Parathyroid adenoma (tissue), 2 donors: Measurements from ENCODE around the gene HAP1.
A peak's percentile ranks its signal among the peaks of the same experiment; 100 is the strongest.

ENCODE experiments used
- H2AFZ ChIP-seq: fragments of 300-600 bp; sonication (generic); one replicate; pipeline ENCODE4 v1.7.0; 2017; ENCODE audit warnings: antibody characterized with exemption, mild to moderate bottlenecking
- H3K27ac ChIP-seq: fragments of 300-600 bp; sonication (generic); one replicate; pipeline ENCODE4 v1.7.0; 2017
- H3K27me3 ChIP-seq: fragments of 300-600 bp; sonication (generic); one replicate; pipeline ENCODE4 v1.7.0; 2017; ENCODE audit warnings: low read length; ENCODE audit not compliant: control insufficient read depth, insufficient read depth
- H3K36me3 ChIP-seq: fragments of 300-600 bp; sonication (generic); one replicate; pipeline ENCODE4 v1.7.0; 2017; ENCODE audit warnings: low read length; ENCODE audit not compliant: control insufficient read depth, insufficient read depth
- H3K4me1 ChIP-seq: fragments of 300-600 bp; sonication (generic); one replicate; pipeline ENCODE4 v1.7.0; 2017; ENCODE audit warnings: control low read depth
- H3K4me2 ChIP-seq: fragments of 300-600 bp; sonication (generic); one replicate; pipeline ENCODE4 v1.7.0; 2017; ENCODE audit warnings: low read length
- H3K4me3 ChIP-seq: fragments of 300-600 bp; sonication (generic); one replicate; pipeline ENCODE4 v1.7.0; 2017; ENCODE audit warnings: low read depth, low read length
- H3K79me2 ChIP-seq: fragments of 300-600 bp; sonication (generic); one replicate; pipeline ENCODE4 v1.7.0; 2017; ENCODE audit warnings: control low read depth
- H3K9ac ChIP-seq: fragments of 300-600 bp; sonication (generic); one replicate; pipeline ENCODE4 v1.7.0; 2017; ENCODE audit warnings: mild to moderate bottlenecking
- H3K9me3 ChIP-seq: fragments of 300-600 bp; sonication (generic); one replicate; pipeline ENCODE4 v1.7.0; 2017; ENCODE audit warnings: low read length; ENCODE audit not compliant: control insufficient read depth
- TF ChIP-seq, protein P1 (sequence below): fragments of 300-600 bp; sonication (generic); IDR thresholded peaks from one replicate; pipeline ENCODE4 v1.7.0; 2017; ENCODE audit warnings: antibody characterized with exemption, mild to moderate bottlenecking
- donor health status: primary hyperparathyroidism.

HAP1 gene

DNA sequence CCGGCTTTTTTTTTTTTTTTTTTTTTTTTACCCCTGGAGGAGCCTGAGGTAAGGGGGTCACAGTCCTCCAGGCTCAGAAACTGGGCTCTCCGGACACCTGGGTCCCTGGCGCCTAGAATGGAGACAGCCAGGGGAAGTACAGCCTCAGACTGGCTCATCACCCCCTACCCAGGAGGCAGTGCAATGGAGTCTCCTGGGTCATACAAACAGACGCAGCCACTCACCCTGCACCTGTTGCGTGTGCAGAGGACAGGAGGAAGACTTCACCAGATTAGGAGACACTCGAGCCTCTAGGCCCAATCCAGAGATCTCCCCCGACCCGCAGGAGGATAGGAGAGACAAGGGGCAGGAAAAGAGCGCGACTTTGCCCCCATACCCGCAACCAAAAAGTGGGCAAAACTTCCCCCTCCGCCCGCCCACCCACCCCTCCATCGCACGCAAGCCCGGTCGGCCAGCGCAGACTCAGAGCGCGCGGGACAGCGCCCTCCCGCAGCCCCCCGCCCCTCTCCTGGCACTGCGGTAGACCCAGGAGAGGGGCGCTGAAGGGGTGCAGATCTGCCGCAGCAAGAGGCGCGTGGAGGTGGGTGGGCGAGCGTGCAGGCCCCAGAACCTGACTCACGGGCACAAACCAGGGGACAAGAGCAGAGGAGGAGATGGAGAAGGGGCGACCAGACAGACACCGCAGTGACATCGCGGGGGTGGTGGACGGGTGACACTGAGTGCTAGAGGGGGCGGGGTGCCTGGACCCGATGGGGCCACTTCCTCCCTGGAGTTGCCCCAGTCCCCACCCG, 900 bp downstream of the HAP1 start:
- H2AFZ ChIP-seq, result no peak overlapping the region
- H3K79me2 ChIP-seq, result no peaks in the 10 kb centered on the region
- H3K4me2 ChIP-seq, result peak overlapping the region; percentile 62
- H3K27me3 ChIP-seq, result peaks cover 4% of the 10 kb centered on the region
- H3K9ac ChIP-seq, result no peak overlapping the region
- H3K36me3 ChIP-seq, result no peaks in the 10 kb centered on the region
- H3K27ac ChIP-seq, result no peak overlapping the region
- peaks cover 7% of the 10 kb centered on the region for H3K4me1 ChIP-seq
- no peaks in the 10 kb centered on the region for H3K9me3 ChIP-seq
- peak overlapping the region; percentile 33 for H3K4me3 ChIP-seq
- TF ChIP-seq, protein P1, sequence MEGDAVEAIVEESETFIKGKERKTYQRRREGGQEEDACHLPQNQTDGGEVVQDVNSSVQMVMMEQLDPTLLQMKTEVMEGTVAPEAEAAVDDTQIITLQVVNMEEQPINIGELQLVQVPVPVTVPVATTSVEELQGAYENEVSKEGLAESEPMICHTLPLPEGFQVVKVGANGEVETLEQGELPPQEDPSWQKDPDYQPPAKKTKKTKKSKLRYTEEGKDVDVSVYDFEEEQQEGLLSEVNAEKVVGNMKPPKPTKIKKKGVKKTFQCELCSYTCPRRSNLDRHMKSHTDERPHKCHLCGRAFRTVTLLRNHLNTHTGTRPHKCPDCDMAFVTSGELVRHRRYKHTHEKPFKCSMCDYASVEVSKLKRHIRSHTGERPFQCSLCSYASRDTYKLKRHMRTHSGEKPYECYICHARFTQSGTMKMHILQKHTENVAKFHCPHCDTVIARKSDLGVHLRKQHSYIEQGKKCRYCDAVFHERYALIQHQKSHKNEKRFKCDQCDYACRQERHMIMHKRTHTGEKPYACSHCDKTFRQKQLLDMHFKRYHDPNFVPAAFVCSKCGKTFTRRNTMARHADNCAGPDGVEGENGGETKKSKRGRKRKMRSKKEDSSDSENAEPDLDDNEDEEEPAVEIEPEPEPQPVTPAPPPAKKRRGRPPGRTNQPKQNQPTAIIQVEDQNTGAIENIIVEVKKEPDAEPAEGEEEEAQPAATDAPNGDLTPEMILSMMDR, result no peak

DNA sequence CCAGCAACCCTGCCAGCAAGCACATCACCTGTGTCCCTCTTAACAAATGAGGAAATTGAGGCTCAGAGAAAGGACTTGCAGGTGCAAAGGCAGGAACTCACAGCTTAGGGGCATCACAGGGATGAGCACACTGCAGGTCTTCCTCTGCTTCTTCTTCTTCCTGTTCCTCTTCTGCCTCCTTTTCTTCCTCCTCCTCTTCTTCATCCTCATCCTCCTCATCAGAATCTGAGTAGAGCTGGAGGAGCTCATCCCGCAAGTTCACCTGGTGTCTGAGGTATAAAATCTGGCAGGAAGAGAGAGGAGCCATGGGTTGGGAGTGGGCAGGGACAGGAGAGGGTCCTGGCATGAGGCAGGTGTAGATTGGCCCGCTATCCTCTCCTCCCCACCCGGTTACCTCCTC, 2.6 kb downstream of the HAP1 start:
- no peak overlapping the region for H2AFZ ChIP-seq
- H3K79me2 ChIP-seq, result no peaks in the 10 kb centered on the region
- no peak overlapping the region for H3K9ac ChIP-seq
- peaks cover 7% of the 10 kb centered on the region for H3K4me1 ChIP-seq
- TF ChIP-seq, protein P1, result no peak
- no peak overlapping the region for H3K27ac ChIP-seq
- no peaks in the 10 kb centered on the region for H3K36me3 ChIP-seq
- H3K4me2 ChIP-seq, result no peak overlapping the region
- H3K9me3 ChIP-seq, result no peaks in the 10 kb centered on the region
- H3K27me3 ChIP-seq, result peaks cover 4% of the 10 kb centered on the region
- H3K4me3 ChIP-seq, result no peak overlapping the region

DNA sequence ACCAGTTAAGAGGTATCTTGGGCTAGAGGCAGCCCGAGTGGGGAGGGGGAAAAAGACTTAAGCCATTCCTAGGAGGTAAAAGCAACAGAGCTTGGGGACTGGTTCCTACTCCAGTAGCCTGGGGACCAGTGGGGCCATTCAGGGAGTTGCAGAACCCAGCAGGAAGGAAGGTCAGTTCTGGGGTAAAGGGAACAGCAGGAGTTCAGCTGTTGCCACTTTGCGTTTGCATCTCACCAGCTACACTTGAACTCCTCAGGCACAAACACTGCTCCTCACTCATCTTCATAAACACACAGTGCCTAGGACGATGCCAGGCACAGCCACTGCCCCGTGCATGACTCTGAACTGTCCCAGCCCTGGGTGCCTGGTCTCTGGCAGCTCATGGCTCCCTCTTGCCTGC, 4.0 kb downstream of the HAP1 start:
- H2AFZ ChIP-seq, result no peak overlapping the region
- no peaks in the 10 kb centered on the region for H3K79me2 ChIP-seq
- no peak overlapping the region for H3K9ac ChIP-seq
- H3K36me3 ChIP-seq, result no peaks in the 10 kb centered on the region
- no peak overlapping the region for H3K27ac ChIP-seq
- H3K27me3 ChIP-seq, result peaks cover under 1% of the 10 kb centered on the region
- H3K4me2 ChIP-seq, result no peak overlapping the region
- no peaks in the 10 kb centered on the region for H3K9me3 ChIP-seq
- TF ChIP-seq, protein P1, result no peak
- no peak overlapping the region for H3K4me3 ChIP-seq
- H3K4me1 ChIP-seq, result peaks cover 7% of the 10 kb centered on the region

DNA sequence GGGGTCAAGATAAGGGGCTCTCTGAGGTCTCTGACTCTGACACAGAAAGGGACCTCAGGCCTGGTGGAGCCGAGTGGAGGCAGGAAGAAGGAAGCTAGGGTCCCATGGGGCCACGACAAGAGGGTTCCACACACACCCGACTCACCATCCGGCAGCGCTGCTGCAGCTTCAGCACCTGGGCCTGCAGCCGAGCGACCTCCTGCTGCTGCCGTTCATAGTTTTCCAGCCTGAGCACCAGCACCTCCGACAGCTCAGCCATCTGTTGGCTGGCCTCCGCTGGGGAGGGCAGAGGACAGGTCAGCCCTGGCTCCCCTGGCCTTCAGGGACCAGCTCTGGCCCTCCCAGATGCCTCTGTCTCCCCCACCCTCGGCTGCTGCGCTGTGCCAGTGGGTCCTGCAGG, 6.4 kb downstream of the HAP1 start:
- H3K4me3 ChIP-seq, result no peak overlapping the region

More for the DNA sequence above, 6.4 kb downstream of the HAP1 start:
- Histone ChIP-seq H3K27me3 (no peaks in the 10 kb centered on the region), H3K4me2 (no peak overlapping the region), H3K36me3 (no peaks in the 10 kb centered on the region), H2AFZ (no peak overlapping the region), H3K4me1 (no peaks in the 10 kb centered on the region), H3K79me2 (no peaks in the 10 kb centered on the region), H3K9ac (no peak overlapping the region), H3K27ac (no peak overlapping the region), H3K9me3 (no peaks in the 10 kb centered on the region)
- TF ChIP-seq, protein P1, result no peak
